ENCODE data around the gene GPX7. TPM values are rescaled to one million over a fixed set of nuclear protein-coding genes. Genes with fewer than 3 reads are reported as not detected.

Gene GPX7
- total RNA-seq, 2 experiments from 2014 or later, result 26.6 to 27.8 TPM

- CTCF ChIA-PET, result interaction anchor here (0.7 kb wide), 1 partner anchor 90 kb away, joined by 3 read pairs; no protein-coding TSS in a partner anchor
These were observed 39.1 kb downstream of the GPX7 start for GRCh38 chr1:52641307-52641706.

GRCh38 chr1:52645261-52645660 lies 43.1 kb downstream of the GPX7 start:
- CTCF ChIA-PET, result no interaction called here

More at GRCh38 chr1:52641307-52641706, 39.1 kb downstream of the GPX7 start:
- POLR2A ChIA-PET, result interaction anchor here (1.5 kb wide), 1 partner anchor 8 kb away, joined by 3 read pairs; the partner anchor contains the start of gene SHISAL2A

GRCh38 chr1:52651904-52652303 lies 49.7 kb downstream of the GPX7 start:
- ChIA-PET POLR2A (no interaction called here), CTCF (no interaction called here)

More at GRCh38 chr1:52645261-52645660, 43.1 kb downstream of the GPX7 start:
- POLR2A ChIA-PET, result no interaction called here

- ChIA-PET CTCF (interaction anchor here (0.6 kb wide), 3 partner anchors 36 to 74 kb away, joined by 3 read pairs; no protein-coding TSS in a partner anchor), POLR2A (interaction anchor here (0.7 kb wide), 1 partner anchor 697 kb away, joined by 5 read pairs; no protein-coding TSS in a partner anchor)
These were observed 51.2 kb downstream of the GPX7 start for GRCh38 chr1:52653207-52653849.

- CTCF ChIA-PET, result interaction anchor here (0.6 kb wide), 2 partner anchors 37 to 73 kb away, joined by 3 read pairs; no protein-coding TSS in a partner anchor
- POLR2A ChIA-PET, result no interaction called here
These were observed 51.9 kb downstream of the GPX7 start for GRCh38 chr1:52654063-52654462.

- ChIA-PET CTCF (interaction anchor here (0.7 kb wide), 1 partner anchor 138 kb away, joined by 3 read pairs; no protein-coding TSS in a partner anchor), POLR2A (no interaction called here)
These were observed 55.5 kb downstream of the GPX7 start for GRCh38 chr1:52657702-52658101.

Other genes with a start within 250 kb of the GPX7 start
- 10 to 100 TPM; 35.9 to 37.2 TPM for gene CC2D1B, start 236.2 kb upstream of the GPX7 start, total RNA-seq
- 10 to 100 TPM; 42.0 to 43.7 TPM for gene ORC1, start 197.9 kb upstream of the GPX7 start, total RNA-seq
- gene PRPF38A, start 197.8 kb upstream of the GPX7 start, total RNA-seq, result 100 to 1,000 TPM; 117 to 121 TPM
- gene TUT4, start 49.3 kb upstream of the GPX7 start, total RNA-seq, result 10 to 100 TPM; 43.8 to 50.2 TPM
- gene SHISAL2A, start 30.8 kb downstream of the GPX7 start, total RNA-seq, result 10 to 100 TPM; 13.0 to 13.1 TPM
- 10 to 100 TPM; 37.2 to 37.5 TPM for gene COA7, start 96.0 kb downstream of the GPX7 start, total RNA-seq
- gene ZYG11B, start 124.1 kb downstream of the GPX7 start, total RNA-seq, result 10 to 100 TPM; 10.8 to 11.1 TPM
- under 1 TPM; 0.06 to 0.15 TPM for gene ZYG11A, start 240.4 kb downstream of the GPX7 start, total RNA-seq